MM.1S (cell line): ENCODE measurements around the gene S100A6.
A peak's percentile ranks its signal among the peaks of the same experiment; 100 is the strongest.

ENCODE experiments used
- DNase-seq: peaks from one replicate; pipeline ENCODE4 v3.0.0-alpha.2; 2015
- H2AFZ ChIP-seq: fragments of 300-600 bp; sonication (generic); 2 replicates; pipeline ENCODE4 v1.6.0; 2016; ENCODE audit warnings: antibody characterized with exemption, low read length
- H3F3A ChIP-seq: fragments of 300-600 bp; sonication (generic); 2 replicates; pipeline ENCODE4 v1.6.1; 2016; ENCODE audit warnings: mild to moderate bottlenecking, antibody characterized with exemption, low read length, moderate library complexity, mixed read lengths; ENCODE audit not compliant: insufficient read depth
- H3K27ac ChIP-seq: fragments of 300-600 bp; sonication (generic); 2 replicates; pipeline ENCODE4 v1.5.1; 2016; ENCODE audit warnings: mild to moderate bottlenecking, low read length
- H3K27me3 ChIP-seq: fragments of 300-600 bp; sonication (generic); replicated peaks from 2 replicates; pipeline ENCODE4 v1.6.0; 2016; ENCODE audit warnings: low read length; ENCODE audit not compliant: insufficient read depth
- H3K36me3 ChIP-seq: fragments of 300-600 bp; sonication (generic); replicated peaks from 2 replicates; pipeline ENCODE4 v1.6.1; 2016; ENCODE audit warnings: mild to moderate bottlenecking, low read length, mixed read lengths; ENCODE audit not compliant: insufficient read depth
- H3K4me1 ChIP-seq: fragments of 300-600 bp; sonication (generic); 2 replicates; pipeline ENCODE4 v1.6.1; 2016; ENCODE audit warnings: low read length, mixed read lengths
- H3K4me2 ChIP-seq: fragments of 300-600 bp; sonication (generic); 2 replicates; pipeline ENCODE4 v1.6.0; 2016; ENCODE audit warnings: low read depth, low read length
- H3K4me3 ChIP-seq: fragments of 300-600 bp; sonication (generic); 2 replicates; pipeline ENCODE4 v1.5.1; 2016; ENCODE audit warnings: low read length, mixed read lengths
- H3K79me2 ChIP-seq: fragments of 300-600 bp; sonication (generic); 2 replicates; pipeline ENCODE4 v1.6.1; 2016; ENCODE audit warnings: mixed run types, low read length, mixed read lengths
- H3K9ac ChIP-seq: fragments of 300-600 bp; sonication (generic); 2 replicates; pipeline ENCODE4 v1.6.1; 2016; ENCODE audit warnings: low read length, mixed read lengths
- H3K9me2 ChIP-seq: fragments of 300-600 bp; sonication (generic); replicated peaks from 2 replicates; pipeline ENCODE4 v1.6.1; 2016; ENCODE audit warnings: mild to moderate bottlenecking, low read length, mixed read lengths; ENCODE audit not compliant: insufficient read depth
- H3K9me3 ChIP-seq: fragments of 300-600 bp; sonication (generic); replicated peaks from 2 replicates; pipeline ENCODE4 v1.6.1; 2016; ENCODE audit warnings: mild to moderate bottlenecking, low read length, mixed read lengths; ENCODE audit not compliant: insufficient read depth
- H4K20me1 ChIP-seq: fragments of 300-600 bp; sonication (generic); 2 replicates; pipeline ENCODE4 v1.6.1; 2016; ENCODE audit warnings: mild to moderate bottlenecking, low read length, moderate library complexity, mixed read lengths; ENCODE audit not compliant: insufficient read depth
- CTCF ChIP-seq: fragments of 300-600 bp; sonication (generic); IDR thresholded peaks from 2 replicates; pipeline ENCODE4 v1.5.1; 2016; ENCODE audit warnings: antibody characterized with exemption, low read length, mixed read lengths
- EZH2 ChIP-seq: fragments of 300-600 bp; sonication (generic); optimal IDR thresholded peaks from 2 replicates; pipeline ENCODE3; 2017; ENCODE audit warnings: low read depth, mild to moderate bottlenecking, antibody characterized with exemption, low read length, mixed read lengths
- EZH2phosphoT487 ChIP-seq: fragments of 300-600 bp; sonication (generic); IDR thresholded peaks from 2 replicates; pipeline ENCODE4 v1.6.1; 2018; ENCODE audit warnings: antibody characterized with exemption, low read length

The S100A6 gene

GRCh38 chr1:153532769-153533599 is 2.8 kb downstream of the S100A6 start:
- Histone ChIP-seq H3F3A (no peaks in the 10 kb centered on the region), H3K79me2 (no peaks in the 10 kb centered on the region), H3K36me3 (no peaks in the 10 kb centered on the region), H3K9ac (no peak overlapping the region; the same call in 1 of the 2 replicates), H4K20me1 (no peaks in the 10 kb centered on the region), H3K4me3 (peak overlapping the region; percentile 25), H3K9me3 (no peaks in the 10 kb centered on the region), H3K4me1 (peaks cover 9% of the 10 kb centered on the region), H3K27me3 (no peaks in the 10 kb centered on the region), H3K4me2 (peak overlapping the region; percentile 56; the same call in 1 of the 2 replicates), H3K9me2 (no peaks in the 10 kb centered on the region), H3K27ac (no peak overlapping the region), H2AFZ (peak overlapping the region; percentile 75)
- TF ChIP-seq CTCF (peak; percentile 87), EZH2 (no peak)
- peak; percentile 48 for DNase-seq

GRCh38 chr1:153532181-153532580 is 3.6 kb downstream of the S100A6 start:
- Histone ChIP-seq H3K9me2 (no peaks in the 10 kb centered on the region), H3K79me2 (no peaks in the 10 kb centered on the region), H3K9me3 (no peaks in the 10 kb centered on the region), H3K27ac (no peak overlapping the region), H3F3A (no peaks in the 10 kb centered on the region), H3K4me3 (0 out of 2 replicates have a peak overlapping the region, but pooled peaks have one; percentile 25), H3K4me1 (peaks cover 9% of the 10 kb centered on the region), H4K20me1 (no peaks in the 10 kb centered on the region), H3K36me3 (no peaks in the 10 kb centered on the region), H3K9ac (no peak overlapping the region), H3K4me2 (peak overlapping the region; percentile 56; the same call in 1 of the 2 replicates), H3K27me3 (no peaks in the 10 kb centered on the region), H2AFZ (peak overlapping the region; percentile 75)
- no peak for DNase-seq
- no peak for TF ChIP-seq CTCF
- TF ChIP-seq EZH2phosphoT487, result no peak
- no peak for TF ChIP-seq EZH2

GRCh38 chr1:153531638-153532037 is 4.2 kb downstream of the S100A6 start:
- Histone ChIP-seq H3K9me3 (no peaks in the 10 kb centered on the region), H3K79me2 (no peaks in the 10 kb centered on the region), H3K4me3 (no peak overlapping the region), H4K20me1 (no peaks in the 10 kb centered on the region), H3K9ac (no peak overlapping the region), H3K27me3 (no peaks in the 10 kb centered on the region), H3K4me2 (no peak overlapping the region), H3K36me3 (no peaks in the 10 kb centered on the region), H3F3A (no peaks in the 10 kb centered on the region), H2AFZ (no peak overlapping the region), H3K27ac (no peak overlapping the region), H3K4me1 (peaks cover 9% of the 10 kb centered on the region), H3K9me2 (no peaks in the 10 kb centered on the region)
- no peak for TF ChIP-seq EZH2phosphoT487
- TF ChIP-seq CTCF, result no peak
- no peak for TF ChIP-seq EZH2
- DNase-seq, result no peak
